Measurements from ENCODE around the gene FMN1.

DNA sequence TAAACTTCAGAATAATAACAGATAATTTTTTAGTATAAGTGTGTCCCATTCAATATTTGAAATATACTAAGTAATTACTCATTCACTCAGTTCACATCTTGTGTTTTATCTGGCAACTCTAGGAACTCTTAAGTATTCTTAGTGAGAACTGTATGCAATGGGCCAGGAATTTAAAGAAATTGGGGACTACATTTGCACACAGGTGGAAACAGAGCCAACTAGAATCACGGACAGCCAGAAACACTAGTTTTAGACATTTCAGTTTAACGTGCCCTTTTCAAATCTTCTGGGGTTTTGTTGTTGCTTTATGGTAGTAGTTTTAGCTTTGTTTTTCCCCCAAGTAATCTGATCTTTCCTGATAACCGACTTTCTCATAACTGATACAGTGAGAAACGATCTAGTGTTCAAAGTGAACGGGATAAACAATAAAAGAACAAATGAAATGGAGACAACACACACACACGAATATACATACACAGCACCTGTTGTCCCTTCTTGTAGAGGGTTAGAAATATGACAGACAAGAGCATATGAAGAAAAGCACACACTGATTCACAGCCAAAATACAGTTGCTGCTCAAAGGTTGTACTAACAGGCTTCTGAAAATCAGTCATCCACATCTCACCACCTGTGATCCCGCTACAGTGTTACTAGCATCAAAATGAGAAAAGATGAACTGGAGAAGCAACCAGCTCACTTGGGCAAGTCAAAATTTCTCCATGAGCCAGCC is 167.0 kb downstream of the FMN1 start:
- TF ChIP-seq, protein P1, sequence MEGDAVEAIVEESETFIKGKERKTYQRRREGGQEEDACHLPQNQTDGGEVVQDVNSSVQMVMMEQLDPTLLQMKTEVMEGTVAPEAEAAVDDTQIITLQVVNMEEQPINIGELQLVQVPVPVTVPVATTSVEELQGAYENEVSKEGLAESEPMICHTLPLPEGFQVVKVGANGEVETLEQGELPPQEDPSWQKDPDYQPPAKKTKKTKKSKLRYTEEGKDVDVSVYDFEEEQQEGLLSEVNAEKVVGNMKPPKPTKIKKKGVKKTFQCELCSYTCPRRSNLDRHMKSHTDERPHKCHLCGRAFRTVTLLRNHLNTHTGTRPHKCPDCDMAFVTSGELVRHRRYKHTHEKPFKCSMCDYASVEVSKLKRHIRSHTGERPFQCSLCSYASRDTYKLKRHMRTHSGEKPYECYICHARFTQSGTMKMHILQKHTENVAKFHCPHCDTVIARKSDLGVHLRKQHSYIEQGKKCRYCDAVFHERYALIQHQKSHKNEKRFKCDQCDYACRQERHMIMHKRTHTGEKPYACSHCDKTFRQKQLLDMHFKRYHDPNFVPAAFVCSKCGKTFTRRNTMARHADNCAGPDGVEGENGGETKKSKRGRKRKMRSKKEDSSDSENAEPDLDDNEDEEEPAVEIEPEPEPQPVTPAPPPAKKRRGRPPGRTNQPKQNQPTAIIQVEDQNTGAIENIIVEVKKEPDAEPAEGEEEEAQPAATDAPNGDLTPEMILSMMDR (IDR thresholded peaks at IDR 0.05 in 2 of 3, conservative IDR thresholded peaks at IDR 0.05 in 1 of 3; ENCODE audit: control insufficient read depth in 2 of 3, extremely low read depth in 1 of 3, insufficient read depth in 1 of 3, low read depth in 3 of 3, low read length in 3 of 3) = no peak
- TF ChIP-seq POLR2AphosphoS5 (IDR thresholded peaks at IDR 0.05; ENCODE audit: low read length) (no peak), MEF2A (IDR thresholded peaks at IDR 0.05; ENCODE audit: insufficient read depth, low read depth, low read length) (no peak), FOS (IDR thresholded peaks at IDR 0.05; ENCODE audit: borderline replicate concordance, extremely low read depth, insufficient read length) (no peak), MYC (IDR thresholded peaks at IDR 0.05; ENCODE audit: insufficient read depth, insufficient read length, insufficient replicate concordance, low read length, severe bottlenecking) (no peak), SRF (IDR thresholded peaks at IDR 0.05; ENCODE audit: low read depth in 2 of 2, low read length in 2 of 2) (no peak), HDAC2 (IDR thresholded peaks at IDR 0.05) (no peak)

All from GM12878 (cell line).